HepG2 (cell line): ENCODE measurements around the gene KLF6. TPM values are rescaled to one million over a fixed set of nuclear protein-coding genes. Genes with fewer than 3 reads are reported as not detected.
A peak's percentile ranks its signal among the peaks of the same experiment; 100 is the strongest.

Experiments used
- ATRX ChIP-seq: sonication (generic); formaldehyde crosslinking; IDR thresholded peaks from 2 replicates; pipeline ENCODE4 v1.4.0; 2020; ENCODE audit warnings: missing genetic modification reagents, borderline replicate concordance
- FOSL2 ChIP-seq: sonication (generic); formaldehyde crosslinking; IDR thresholded peaks from 2 replicates; pipeline ENCODE4 v1.4.0; 2020; ENCODE audit warnings: missing genetic modification reagents
- FOXP1 ChIP-seq, 2 experiments: fragments of 450-650 bp in 1 of 2; IDR thresholded peaks; 2 replicates each; pipeline ENCODE4 v1.6.1; 2017 to 2018; ENCODE audit warnings: antibody characterized with exemption in 1 of 2
- GFI1 ChIP-seq: sonication (generic); formaldehyde crosslinking; IDR thresholded peaks from 2 replicates; pipeline ENCODE4 v1.5.0; 2020; ENCODE audit warnings: missing genetic modification reagents, mild to moderate bottlenecking, borderline replicate concordance
- GTF2F1 ChIP-seq: fragments of 150-350 bp; IDR thresholded peaks from 2 replicates; pipeline ENCODE4 v1.6.1; 2014; ENCODE audit warnings: low read length
- HIVEP1 ChIP-seq: sonication (generic); formaldehyde crosslinking; IDR thresholded peaks from 2 replicates; pipeline ENCODE4 v1.4.0; 2020; ENCODE audit warnings: mild to moderate bottlenecking, missing genetic modification reagents
- KDM4B ChIP-seq: sonication (generic); formaldehyde crosslinking; IDR thresholded peaks from 2 replicates; pipeline ENCODE4 v1.4.0; 2020; ENCODE audit warnings: missing genetic modification reagents
- MATR3 ChIP-seq: sonication (generic); formaldehyde crosslinking; IDR thresholded peaks from 2 replicates; pipeline ENCODE4 v1.4.0; 2020; ENCODE audit warnings: missing genetic modification reagents
- MXI1 ChIP-seq: IDR thresholded peaks from 3 replicates; pipeline ENCODE4 v1.6.1; 2012; ENCODE audit warnings: low read depth, low read length, inconsistent platforms, borderline replicate concordance
- NFKBIZ ChIP-seq: IDR thresholded peaks from 2 replicates; pipeline ENCODE4 v1.6.1; 2018; ENCODE audit warnings: missing genetic modification reagents, missing compliant biosample characterization
- RBAK ChIP-seq: sonication (generic); formaldehyde crosslinking; IDR thresholded peaks from 2 replicates; pipeline ENCODE4 v1.5.1; 2020; ENCODE audit warnings: mild to moderate bottlenecking, missing genetic modification reagents
- RBFOX2 ChIP-seq: fragments of 200-400 bp; formaldehyde crosslinking; IDR thresholded peaks from 2 replicates; pipeline ENCODE4 v1.6.1; 2017; ENCODE audit warnings: low read depth, mild to moderate bottlenecking, low read length
- TMF1 ChIP-seq: sonication (generic); formaldehyde crosslinking; IDR thresholded peaks from 2 replicates; pipeline ENCODE4 v1.8.1; 2022; ENCODE audit warnings: low read depth, missing genetic modification reagents
- ZNF136 ChIP-seq: sonication (generic); formaldehyde crosslinking; IDR thresholded peaks from 2 replicates; pipeline ENCODE4 v1.8.1; 2022; ENCODE audit warnings: low read depth, mild to moderate bottlenecking, moderate library complexity, missing genetic modification reagents
- ZNF704 ChIP-seq: sonication (generic); formaldehyde crosslinking; IDR thresholded peaks from 2 replicates; pipeline ENCODE4 v1.8.1; 2023; ENCODE audit warnings: mild to moderate bottlenecking, inconsistent platforms, moderate library complexity, missing genetic modification reagents, borderline replicate concordance
- polyA plus RNA-seq, 8 experiments: library from polyadenylated mRNA; depleted of rRNA in 3 of 8; stranded (reverse) in 7 of 8; unstranded in 1 of 8; fragments of >200 nt; fragmentation: Illumina TruSeq in 4 of 8; extraction: Trizol in 4 of 8; gene quantifications; 2 replicates each; pipeline versions ENCODE4 v1.2.1 to v1.2.3, GENCODE V29; 2011 to 2016; ENCODE audit warnings: low read depth in 4 of 8, missing spikeins in 1 of 8, mixed read lengths in 1 of 8; ENCODE audit not compliant: insufficient read depth in 1 of 8
- total RNA-seq, 5 experiments: library from RNA; depleted of rRNA; stranded (reverse); fragments of >200 nt; fragmentation: Illumina TruSeq; extraction: Trizol; gene quantifications; 2 replicates each; pipeline ENCODE4 v1.2.3, GENCODE V29; 2016; ENCODE audit warnings: low read depth in 1 of 5
- TF ChIP-seq, protein P1 (sequence below): IDR thresholded peaks from 2 replicates; pipeline ENCODE4 v1.6.1; 2018; ENCODE audit warnings: missing genetic modification reagents, mild to moderate bottlenecking, missing compliant biosample characterization
- TF ChIP-seq, protein P2 (sequence below): sonication (generic); formaldehyde crosslinking; IDR thresholded peaks from 2 replicates; pipeline ENCODE4 v1.5.1; 2020; ENCODE audit warnings: mild to moderate bottlenecking, missing genetic modification reagents, moderate library complexity
- TF ChIP-seq, protein P3 (sequence below): sonication (generic); formaldehyde crosslinking; IDR thresholded peaks from 2 replicates; pipeline ENCODE4 v1.5.0; 2020; ENCODE audit warnings: mild to moderate bottlenecking, missing genetic modification reagents, borderline replicate concordance

The KLF6 gene
- total and polyA plus RNA-seq, 2 of the 13 experiments (the other 11 are each of a cell fraction or from before 2014, with no cell fraction given) = 27.0 to 71.9 TPM

DNA sequence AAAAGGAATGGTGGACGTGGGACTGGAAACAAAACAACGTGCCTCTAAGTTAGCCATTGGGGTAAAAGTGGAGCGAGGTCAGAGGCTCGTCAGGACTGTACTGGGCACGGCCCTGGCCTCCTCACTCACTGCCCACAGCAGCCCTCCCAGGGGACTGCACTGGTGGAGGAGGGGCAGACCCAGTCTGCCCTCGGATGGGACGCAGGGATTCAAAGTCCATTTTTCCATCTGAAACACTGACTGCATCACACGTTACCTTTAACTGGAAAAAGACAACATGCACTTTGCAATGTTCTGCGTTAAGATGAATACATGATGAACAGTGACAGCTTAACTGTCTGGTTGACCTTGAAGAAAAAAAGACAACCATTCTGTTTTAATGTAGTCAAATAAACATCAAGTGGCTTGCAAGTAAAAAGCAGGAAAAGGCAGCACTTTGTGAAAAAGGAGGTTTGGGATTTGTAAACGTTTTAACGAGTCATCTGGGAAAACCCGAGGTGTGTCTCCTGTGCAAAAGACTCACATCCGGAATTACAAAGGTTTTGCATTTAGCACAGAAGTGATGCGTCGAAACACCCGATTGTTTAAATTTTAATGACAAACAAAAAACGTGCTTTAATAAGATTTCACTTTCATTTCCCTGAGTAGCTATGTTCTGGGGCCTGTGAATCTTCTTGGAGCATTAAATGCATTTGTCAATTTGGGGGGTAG, 18.8 kb downstream of the KLF6 start (continued):
- TF ChIP-seq, protein P1, sequence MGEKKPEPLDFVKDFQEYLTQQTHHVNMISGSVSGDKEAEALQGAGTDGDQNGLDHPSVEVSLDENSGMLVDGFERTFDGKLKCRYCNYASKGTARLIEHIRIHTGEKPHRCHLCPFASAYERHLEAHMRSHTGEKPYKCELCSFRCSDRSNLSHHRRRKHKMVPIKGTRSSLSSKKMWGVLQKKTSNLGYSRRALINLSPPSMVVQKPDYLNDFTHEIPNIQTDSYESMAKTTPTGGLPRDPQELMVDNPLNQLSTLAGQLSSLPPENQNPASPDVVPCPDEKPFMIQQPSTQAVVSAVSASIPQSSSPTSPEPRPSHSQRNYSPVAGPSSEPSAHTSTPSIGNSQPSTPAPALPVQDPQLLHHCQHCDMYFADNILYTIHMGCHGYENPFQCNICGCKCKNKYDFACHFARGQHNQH = peak; percentile 65
- peak; percentile 69 for TF ChIP-seq FOSL2 (CRISPR knock-in tag)
- TF ChIP-seq NFKBIZ (CRISPR knock-in tag) = peak; percentile 55; the same call in 1 of the 2 replicates
- TF ChIP-seq, protein P2, sequence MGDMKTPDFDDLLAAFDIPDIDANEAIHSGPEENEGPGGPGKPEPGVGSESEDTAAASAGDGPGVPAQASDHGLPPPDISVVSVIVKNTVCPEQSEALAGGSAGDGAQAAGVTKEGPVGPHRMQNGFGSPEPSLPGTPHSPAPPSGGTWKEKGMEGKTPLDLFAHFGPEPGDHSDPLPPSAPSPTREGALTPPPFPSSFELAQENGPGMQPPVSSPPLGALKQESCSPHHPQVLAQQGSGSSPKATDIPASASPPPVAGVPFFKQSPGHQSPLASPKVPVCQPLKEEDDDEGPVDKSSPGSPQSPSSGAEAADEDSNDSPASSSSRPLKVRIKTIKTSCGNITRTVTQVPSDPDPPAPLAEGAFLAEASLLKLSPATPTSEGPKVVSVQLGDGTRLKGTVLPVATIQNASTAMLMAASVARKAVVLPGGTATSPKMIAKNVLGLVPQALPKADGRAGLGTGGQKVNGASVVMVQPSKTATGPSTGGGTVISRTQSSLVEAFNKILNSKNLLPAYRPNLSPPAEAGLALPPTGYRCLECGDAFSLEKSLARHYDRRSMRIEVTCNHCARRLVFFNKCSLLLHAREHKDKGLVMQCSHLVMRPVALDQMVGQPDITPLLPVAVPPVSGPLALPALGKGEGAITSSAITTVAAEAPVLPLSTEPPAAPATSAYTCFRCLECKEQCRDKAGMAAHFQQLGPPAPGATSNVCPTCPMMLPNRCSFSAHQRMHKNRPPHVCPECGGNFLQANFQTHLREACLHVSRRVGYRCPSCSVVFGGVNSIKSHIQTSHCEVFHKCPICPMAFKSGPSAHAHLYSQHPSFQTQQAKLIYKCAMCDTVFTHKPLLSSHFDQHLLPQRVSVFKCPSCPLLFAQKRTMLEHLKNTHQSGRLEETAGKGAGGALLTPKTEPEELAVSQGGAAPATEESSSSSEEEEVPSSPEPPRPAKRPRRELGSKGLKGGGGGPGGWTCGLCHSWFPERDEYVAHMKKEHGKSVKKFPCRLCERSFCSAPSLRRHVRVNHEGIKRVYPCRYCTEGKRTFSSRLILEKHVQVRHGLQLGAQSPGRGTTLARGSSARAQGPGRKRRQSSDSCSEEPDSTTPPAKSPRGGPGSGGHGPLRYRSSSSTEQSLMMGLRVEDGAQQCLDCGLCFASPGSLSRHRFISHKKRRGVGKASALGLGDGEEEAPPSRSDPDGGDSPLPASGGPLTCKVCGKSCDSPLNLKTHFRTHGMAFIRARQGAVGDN (CRISPR knock-in tag) = peak; percentile 90
- TF ChIP-seq ATRX (CRISPR knock-in tag) = no peak
- TF ChIP-seq KDM4B (CRISPR knock-in tag) = 0 out of 2 replicates have a peak, but pooled peaks have one; percentile 26
- TF ChIP-seq ZNF136 (CRISPR knock-in tag) = no peak
- no peak for TF ChIP-seq MATR3 (CRISPR knock-in tag)
- TF ChIP-seq TMF1 (CRISPR knock-in tag) = no peak
- 0 out of 2 replicates have a peak, but pooled peaks have one; percentile 38 for TF ChIP-seq RBAK (CRISPR knock-in tag)
- TF ChIP-seq ZNF704 (CRISPR knock-in tag) = no peak
- TF ChIP-seq FOXP1 (IDR thresholded peaks at IDR 0.05) = no peak
- peak; percentile 83; the same call in 1 of the 2 replicates for TF ChIP-seq FOXP1 (CRISPR knock-in tag; IDR thresholded peaks at IDR 0.05)
- 0 out of 2 replicates have a peak, but pooled peaks have one; percentile 45 for TF ChIP-seq RBFOX2
- TF ChIP-seq MXI1 = peak; percentile 28; the same call in 1 of the 3 replicates
- no peak for TF ChIP-seq GTF2F1
- no peak for TF ChIP-seq HIVEP1
- TF ChIP-seq, protein P3, sequence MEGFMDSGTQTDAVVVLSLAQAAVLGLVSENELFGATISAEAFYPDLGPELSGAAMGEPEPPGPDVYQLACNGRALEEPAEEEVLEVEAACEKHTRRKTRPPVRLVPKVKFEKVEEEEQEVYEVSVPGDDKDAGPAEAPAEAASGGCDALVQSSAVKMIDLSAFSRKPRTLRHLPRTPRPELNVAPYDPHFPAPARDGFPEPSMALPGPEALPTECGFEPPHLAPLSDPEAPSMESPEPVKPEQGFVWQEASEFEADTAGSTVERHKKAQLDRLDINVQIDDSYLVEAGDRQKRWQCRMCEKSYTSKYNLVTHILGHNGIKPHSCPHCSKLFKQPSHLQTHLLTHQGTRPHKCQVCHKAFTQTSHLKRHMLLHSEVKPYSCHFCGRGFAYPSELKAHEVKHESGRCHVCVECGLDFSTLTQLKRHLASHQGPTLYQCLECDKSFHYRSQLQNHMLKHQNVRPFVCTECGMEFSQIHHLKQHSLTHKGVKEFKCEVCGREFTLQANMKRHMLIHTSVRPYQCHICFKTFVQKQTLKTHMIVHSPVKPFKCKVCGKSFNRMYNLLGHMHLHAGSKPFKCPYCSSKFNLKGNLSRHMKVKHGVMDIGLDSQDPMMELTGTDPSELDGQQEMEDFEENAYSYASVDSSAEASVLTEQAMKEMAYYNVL (CRISPR knock-in tag) = peak; percentile 55; the same call in 1 of the 2 replicates
- TF ChIP-seq GFI1 (CRISPR knock-in tag) = no peak
